ENCODE results near the gene COL5A1.

COL5A1 gene

DNA sequence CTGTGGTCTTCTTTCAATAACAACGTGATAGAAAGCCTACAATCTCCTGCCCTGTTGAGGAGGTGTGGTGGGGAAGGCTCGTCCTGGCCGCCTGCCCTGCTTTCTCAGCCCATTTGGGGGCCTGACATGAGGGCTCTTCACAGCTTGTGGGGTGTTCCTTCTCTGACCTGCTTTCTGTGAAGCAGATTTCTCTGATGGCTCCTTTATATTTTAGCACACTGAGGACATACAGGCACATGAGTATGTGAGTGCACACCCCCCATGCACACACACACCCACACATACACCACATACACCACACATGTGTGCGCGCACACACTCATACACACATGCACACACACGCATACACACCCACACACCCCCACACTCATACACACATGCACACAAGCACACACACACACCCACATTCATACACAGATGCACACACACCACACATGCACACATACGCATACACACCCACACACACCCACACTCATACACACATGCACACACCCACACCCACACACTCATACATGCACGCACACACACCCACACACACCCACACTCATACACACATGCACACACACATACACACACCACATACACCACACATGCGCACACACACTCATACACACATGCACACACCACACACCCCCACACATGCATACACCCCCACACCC is 117.5 kb downstream of the COL5A1 start:
- Mint-ChIP-seq H3K4me3 (no peak overlapping the region), H3K9me3 (no peaks in the 10 kb centered on the region), H3K36me3 (ENCODE audit: low read depth) (peaks cover 37% of the 10 kb centered on the region), H3K27ac (peak overlapping the region in 2 of 3 experiments; percentile 5 to 65), H3K27me3 (ENCODE audit: low read depth) (peaks cover 3% of the 10 kb centered on the region), H3K4me1 (peaks cover 14% of the 10 kb centered on the region)
- TF ChIP-seq, protein P1, sequence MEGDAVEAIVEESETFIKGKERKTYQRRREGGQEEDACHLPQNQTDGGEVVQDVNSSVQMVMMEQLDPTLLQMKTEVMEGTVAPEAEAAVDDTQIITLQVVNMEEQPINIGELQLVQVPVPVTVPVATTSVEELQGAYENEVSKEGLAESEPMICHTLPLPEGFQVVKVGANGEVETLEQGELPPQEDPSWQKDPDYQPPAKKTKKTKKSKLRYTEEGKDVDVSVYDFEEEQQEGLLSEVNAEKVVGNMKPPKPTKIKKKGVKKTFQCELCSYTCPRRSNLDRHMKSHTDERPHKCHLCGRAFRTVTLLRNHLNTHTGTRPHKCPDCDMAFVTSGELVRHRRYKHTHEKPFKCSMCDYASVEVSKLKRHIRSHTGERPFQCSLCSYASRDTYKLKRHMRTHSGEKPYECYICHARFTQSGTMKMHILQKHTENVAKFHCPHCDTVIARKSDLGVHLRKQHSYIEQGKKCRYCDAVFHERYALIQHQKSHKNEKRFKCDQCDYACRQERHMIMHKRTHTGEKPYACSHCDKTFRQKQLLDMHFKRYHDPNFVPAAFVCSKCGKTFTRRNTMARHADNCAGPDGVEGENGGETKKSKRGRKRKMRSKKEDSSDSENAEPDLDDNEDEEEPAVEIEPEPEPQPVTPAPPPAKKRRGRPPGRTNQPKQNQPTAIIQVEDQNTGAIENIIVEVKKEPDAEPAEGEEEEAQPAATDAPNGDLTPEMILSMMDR (IDR thresholded peaks at IDR 0.05; ENCODE audit: unreplicated experiment in 3 of 3) = no peak

DNA sequence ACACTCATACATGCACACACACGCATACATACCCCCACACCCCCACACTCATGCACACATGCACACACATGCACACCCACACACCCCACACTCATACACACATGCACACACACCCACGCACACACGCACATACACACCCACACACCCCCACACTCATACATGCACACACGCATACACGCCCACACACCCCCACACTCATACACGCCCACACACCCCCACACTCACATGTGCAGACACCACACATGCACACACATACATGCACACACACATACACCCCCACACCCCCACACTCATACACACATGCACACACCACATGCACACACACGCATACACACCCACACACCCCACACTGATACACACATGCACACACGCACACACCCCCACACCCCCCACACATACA is 118.3 kb downstream of the COL5A1 start:
- H3K27me3 Mint-ChIP-seq (ENCODE audit: low read depth) = peaks cover 3% of the 10 kb centered on the region
- no peak overlapping the region for H3K4me3 Mint-ChIP-seq
- H3K36me3 Mint-ChIP-seq (ENCODE audit: low read depth) = peaks cover 37% of the 10 kb centered on the region
- no peak overlapping the region for H3K27ac Mint-ChIP-seq
- H3K4me1 Mint-ChIP-seq = peaks cover 14% of the 10 kb centered on the region
- no peaks in the 10 kb centered on the region for H3K9me3 Mint-ChIP-seq
- TF ChIP-seq, protein P1 (IDR thresholded peaks at IDR 0.05; ENCODE audit: unreplicated experiment in 3 of 3) = no peak

DNA sequence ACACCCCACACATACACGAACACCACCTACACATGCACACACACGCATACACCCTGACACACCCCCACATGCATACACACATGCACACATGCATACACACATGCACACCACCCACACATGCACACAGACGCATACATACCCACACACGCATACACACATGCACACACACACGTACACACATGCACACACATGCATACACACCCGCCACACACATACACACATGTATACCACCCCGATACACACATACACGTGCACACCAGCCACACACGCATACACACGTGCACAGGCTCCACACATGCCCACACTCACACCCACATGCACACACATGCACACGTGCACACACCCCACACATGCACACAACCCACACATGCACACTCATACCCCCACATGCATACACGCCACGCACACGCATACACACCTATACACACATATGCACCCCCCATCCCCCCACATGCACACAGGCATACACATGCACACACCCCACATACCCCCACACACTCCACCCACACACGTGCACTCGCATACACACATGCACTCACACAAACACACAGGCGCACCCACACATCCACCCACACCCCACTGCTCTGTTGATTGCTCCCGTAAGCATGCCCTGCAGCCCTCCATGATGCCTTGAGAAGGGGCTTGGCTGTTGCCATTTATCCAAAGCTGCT is 119.3 kb downstream of the COL5A1 start:
- Mint-ChIP-seq H3K9me3 (no peaks in the 10 kb centered on the region), H3K36me3 (ENCODE audit: low read depth) (peaks cover 31% of the 10 kb centered on the region), H3K4me3 (no peak overlapping the region), H3K27me3 (ENCODE audit: low read depth) (peaks cover 3% of the 10 kb centered on the region), H3K4me1 (peaks cover 10% of the 10 kb centered on the region), H3K27ac (peak overlapping the region; percentile 7 to 43 (median 18))
- TF ChIP-seq, protein P1 (IDR thresholded peaks at IDR 0.05; ENCODE audit: unreplicated experiment in 3 of 3) = no peak

DNA sequence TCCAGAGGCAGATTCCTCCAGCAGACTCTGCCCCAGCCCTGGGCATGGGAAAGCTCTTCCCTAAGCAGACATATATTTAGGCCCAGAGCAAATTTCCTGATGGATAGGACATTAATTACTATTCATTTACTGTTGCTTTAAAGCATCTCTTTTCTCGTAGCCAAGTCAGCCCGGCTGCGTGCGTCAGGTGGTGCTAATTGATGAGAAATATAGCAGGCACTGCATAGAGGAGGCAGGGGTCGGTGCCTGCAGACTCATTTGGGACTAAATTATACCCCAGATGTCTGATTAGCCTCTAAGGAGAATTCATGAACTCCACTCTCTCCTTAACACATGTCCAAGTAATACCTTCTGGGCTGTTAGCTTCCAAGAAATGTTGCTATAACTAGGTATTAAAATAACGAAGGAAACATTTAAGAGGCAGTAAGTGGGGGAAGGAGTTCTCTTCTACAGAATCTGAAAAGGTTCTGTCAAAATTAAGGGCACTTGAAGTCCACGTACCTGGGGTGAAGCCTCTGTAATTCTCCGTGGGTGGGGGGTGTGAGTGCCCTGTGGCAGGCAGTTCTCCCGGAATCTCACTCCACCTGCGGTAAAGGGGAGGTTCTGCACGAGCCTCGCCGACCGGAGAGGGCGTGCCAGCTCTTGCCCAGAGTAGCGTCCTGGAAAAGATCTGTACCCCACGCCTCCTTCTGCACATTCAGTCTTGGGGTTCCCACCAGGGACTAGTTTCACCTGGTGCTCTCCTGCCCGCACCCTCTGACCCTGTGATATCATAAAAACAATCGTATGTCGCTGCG is 123.1 kb downstream of the COL5A1 start:
- TF ChIP-seq, protein P1 (IDR thresholded peaks at IDR 0.05; ENCODE audit: unreplicated experiment in 3 of 3) = no peak
- H3K27ac Mint-ChIP-seq = no peak overlapping the region
- H3K4me1 Mint-ChIP-seq = peaks cover 5% of the 10 kb centered on the region
- peaks cover 37% of the 10 kb centered on the region for H3K36me3 Mint-ChIP-seq (ENCODE audit: low read depth)
- peaks cover 6% of the 10 kb centered on the region for H3K27me3 Mint-ChIP-seq (ENCODE audit: low read depth)
- H3K4me3 Mint-ChIP-seq = no peak overlapping the region
- H3K9me3 Mint-ChIP-seq = no peaks in the 10 kb centered on the region

DNA sequence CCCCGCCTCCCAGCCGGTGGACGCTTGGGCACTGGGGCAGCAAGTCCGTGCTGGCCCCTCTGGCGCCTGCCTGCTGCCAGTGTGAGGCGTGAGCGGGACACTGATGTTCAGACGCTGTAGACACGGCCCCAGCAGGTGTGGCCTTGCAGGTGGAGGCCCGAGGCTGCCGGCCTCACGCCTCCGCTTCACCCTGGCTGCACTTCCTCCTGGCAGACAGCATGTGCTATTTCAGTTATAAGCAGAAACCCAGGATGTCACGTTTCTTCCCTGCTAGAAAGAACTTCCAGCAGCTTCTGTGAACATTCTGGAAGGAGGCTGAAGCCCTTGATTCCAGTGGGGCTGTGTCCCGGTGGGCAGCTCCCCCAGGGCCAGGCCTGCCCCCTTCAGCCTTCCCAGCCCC is 124.2 kb downstream of the COL5A1 start:
- TF ChIP-seq, protein P1 (IDR thresholded peaks at IDR 0.05; ENCODE audit: unreplicated experiment in 3 of 3) = no peak

More for the DNA sequence above, 124.2 kb downstream of the COL5A1 start:
- Mint-ChIP-seq H3K9me3 (no peaks in the 10 kb centered on the region), H3K36me3 (ENCODE audit: low read depth) (peaks cover 27% of the 10 kb centered on the region), H3K4me3 (no peak overlapping the region), H3K4me1 (peaks cover 10% of the 10 kb centered on the region), H3K27me3 (ENCODE audit: low read depth) (peaks cover 6% of the 10 kb centered on the region), H3K27ac (no peak overlapping the region)

Data from nephron (organoid).